SK-N-MC (cell line): ENCODE measurements around the gene HES7.

Source experiments
- EZH2 ChIP-seq: fragments of 200-600 bp; sonication (generic); IDR thresholded peaks from one replicate; pipeline ENCODE4 v1.6.1; 2017; ENCODE audit warnings: antibody characterized with exemption
- POLR2AphosphoS5 ChIP-seq: IDR thresholded peaks from 2 replicates; pipeline ENCODE4 v1.6.1; 2012; ENCODE audit warnings: mild to moderate bottlenecking, low read depth, low read length, borderline replicate concordance

DNA sequence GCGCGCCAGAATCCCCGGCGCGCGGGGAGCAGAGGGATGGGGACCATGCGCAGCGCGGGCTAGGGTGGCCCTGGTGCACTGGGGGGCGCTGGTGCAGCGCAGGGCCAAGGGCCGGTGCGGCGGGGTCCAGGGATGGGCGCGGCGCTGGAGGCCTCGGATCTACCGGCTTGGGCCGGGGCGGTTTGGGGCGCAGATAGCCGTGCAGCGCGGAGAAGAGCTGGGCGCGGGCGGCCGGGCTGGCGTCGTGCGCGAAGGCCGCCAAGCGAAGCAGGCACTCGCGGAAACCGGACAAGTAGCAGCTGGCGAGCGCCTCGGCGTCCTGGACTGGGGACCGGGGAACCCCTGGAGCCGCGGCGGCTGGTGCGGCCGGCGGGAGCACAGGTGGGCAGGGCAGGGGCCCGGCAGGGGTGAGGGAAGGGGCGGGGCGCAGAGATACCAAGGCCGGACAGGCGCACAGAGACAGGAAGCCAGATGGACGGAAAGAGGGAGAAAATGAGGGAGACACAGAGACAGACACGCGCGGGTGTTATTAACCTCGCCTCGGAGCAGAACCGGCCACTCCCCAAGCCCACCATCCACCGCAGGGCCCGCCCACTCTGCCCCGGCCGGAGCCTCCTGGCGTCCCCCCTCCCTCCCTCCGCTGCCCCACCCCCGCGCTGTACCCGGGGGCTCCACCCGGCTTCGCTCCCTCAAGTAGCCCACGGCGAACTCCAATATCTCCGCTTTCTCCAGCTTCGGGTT lies 2.1 kb downstream of the HES7 start:
- TF ChIP-seq EZH2, result no peak
- no peak for TF ChIP-seq POLR2AphosphoS5
